Vagina (tissue), 2 donors: Measurements from ENCODE around the gene PRR19. TPM values are rescaled to one million over a fixed set of nuclear protein-coding genes. Genes with fewer than 3 reads are reported as not detected.

Source experiments
- DNase-seq, 2 donors: peaks; one replicate each; pipeline ENCODE4 v3.0.0-alpha.2; 2017; ENCODE audit errors: extremely low spot score in 2 of 2
- H3K27ac ChIP-seq: fragments of 200-600 bp; sonication (generic); one replicate; pipeline ENCODE4 v1.5.1; 2019
- H3K27me3 ChIP-seq: fragments of 200-600 bp; sonication (generic); one replicate; pipeline ENCODE4 v1.5.1; 2019
- H3K36me3 ChIP-seq, 2 donors: fragments of 200-600 bp; sonication (generic); one replicate each; pipeline ENCODE4 v1.5.1; 2017 to 2019
- H3K4me1 ChIP-seq: fragments of 200-600 bp; sonication (generic); one replicate; pipeline ENCODE4 v1.5.1; 2019
- H3K4me3 ChIP-seq, 2 donors: fragments of 200-600 bp; sonication (generic); 1 replicate in 1 of 2; 2 replicates in 1 of 2; pipeline ENCODE4 v1.5.1; 2016 to 2019
- H3K9me3 ChIP-seq: fragments of 200-600 bp; sonication (generic); one replicate; pipeline ENCODE4 v1.5.1; 2019
- POLR2A ChIP-seq, 2 donors: fragments of 450-650 bp; IDR thresholded peaks; one replicate each; pipeline ENCODE4 v1.6.1; 2017; ENCODE audit warnings: antibody characterized with exemption in 2 of 2, mild to moderate bottlenecking in 2 of 2, moderate library complexity in 2 of 2
- POLR2AphosphoS5 ChIP-seq, 2 donors: sonication (generic); formaldehyde crosslinking; IDR thresholded peaks; one replicate each; pipeline ENCODE4 v1.9.0; 2017; ENCODE audit warnings: antibody characterized with exemption in 2 of 2, mild to moderate bottlenecking in 2 of 2, low read depth in 1 of 2; ENCODE audit not compliant: insufficient read depth in 1 of 2
- intact Hi-C: fragments of 100-400 bp; cut with DNase I; formaldehyde crosslinking; loops from one replicate; pipeline ENCODE4 v1.15.1; 2023
- total RNA-seq: library from RNA; depleted of rRNA; stranded (reverse); fragments of >200 nt; gene quantifications from one replicate; pipeline ENCODE4 v1.2.3, GENCODE V29; 2016
- TF ChIP-seq, protein P1 (sequence below), 3 experiments: fragments of 450-650 bp in 2 of 3; fragments of 200-600 bp in 1 of 3; sonication (generic) in 1 of 3; IDR thresholded peaks; one replicate each; pipeline ENCODE4 v1.5.1; 2017 to 2019; ENCODE audit warnings: antibody characterized with exemption in 3 of 3, mild to moderate bottlenecking in 2 of 3, moderate library complexity in 2 of 3

The PRR19 gene
- total RNA-seq, 1 donor from 2014 or later = not detected

DNA sequence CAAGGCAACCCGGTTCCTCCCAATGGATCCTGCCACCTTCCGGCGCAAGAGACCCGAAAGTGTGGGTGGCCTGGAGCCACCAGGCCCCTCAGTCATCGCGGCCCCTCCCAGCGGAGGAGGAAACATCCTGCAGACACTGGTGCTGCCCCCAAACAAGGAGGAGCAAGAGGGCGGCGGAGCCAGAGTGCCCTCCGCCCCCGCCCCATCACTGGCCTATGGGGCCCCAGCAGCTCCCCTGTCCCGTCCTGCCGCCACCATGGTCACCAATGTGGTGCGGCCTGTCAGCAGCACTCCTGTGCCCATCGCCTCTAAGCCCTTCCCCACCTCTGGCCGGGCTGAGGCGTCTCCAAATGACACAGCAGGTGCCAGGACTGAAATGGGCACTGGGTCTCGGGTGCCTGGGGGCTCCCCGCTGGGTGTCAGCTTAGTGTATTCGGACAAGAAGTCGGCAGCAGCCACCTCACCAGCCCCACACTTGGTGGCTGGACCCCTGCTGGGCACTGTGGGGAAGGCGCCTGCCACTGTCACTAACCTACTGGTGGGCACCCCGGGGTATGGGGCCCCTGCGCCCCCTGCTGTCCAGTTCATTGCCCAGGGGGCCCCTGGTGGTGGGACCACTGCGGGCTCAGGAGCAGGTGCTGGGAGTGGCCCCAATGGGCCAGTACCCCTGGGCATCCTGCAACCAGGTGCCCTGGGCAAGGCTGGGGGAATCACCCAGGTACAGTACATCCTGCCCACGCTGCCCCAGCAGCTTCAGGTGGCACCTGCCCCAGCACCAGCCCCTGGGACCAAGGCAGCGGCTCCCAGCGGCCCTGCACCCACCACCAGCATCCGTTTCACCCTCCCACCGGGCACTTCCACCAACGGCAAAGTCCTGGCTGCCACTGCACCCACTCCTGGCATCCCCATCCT lies 11.2 kb upstream of the PRR19 start:
- H3K4me3 ChIP-seq = no peak overlapping the region
- intact Hi-C loops = no loop called here
- peaks cover 0 to 70% of the 10 kb centered on the region in 2 donors for H3K36me3 ChIP-seq
- peaks cover 14% of the 10 kb centered on the region for H3K4me1 ChIP-seq
- H3K9me3 ChIP-seq = no peaks in the 10 kb centered on the region
- H3K27me3 ChIP-seq = no peaks in the 10 kb centered on the region
- TF ChIP-seq, protein P1, sequence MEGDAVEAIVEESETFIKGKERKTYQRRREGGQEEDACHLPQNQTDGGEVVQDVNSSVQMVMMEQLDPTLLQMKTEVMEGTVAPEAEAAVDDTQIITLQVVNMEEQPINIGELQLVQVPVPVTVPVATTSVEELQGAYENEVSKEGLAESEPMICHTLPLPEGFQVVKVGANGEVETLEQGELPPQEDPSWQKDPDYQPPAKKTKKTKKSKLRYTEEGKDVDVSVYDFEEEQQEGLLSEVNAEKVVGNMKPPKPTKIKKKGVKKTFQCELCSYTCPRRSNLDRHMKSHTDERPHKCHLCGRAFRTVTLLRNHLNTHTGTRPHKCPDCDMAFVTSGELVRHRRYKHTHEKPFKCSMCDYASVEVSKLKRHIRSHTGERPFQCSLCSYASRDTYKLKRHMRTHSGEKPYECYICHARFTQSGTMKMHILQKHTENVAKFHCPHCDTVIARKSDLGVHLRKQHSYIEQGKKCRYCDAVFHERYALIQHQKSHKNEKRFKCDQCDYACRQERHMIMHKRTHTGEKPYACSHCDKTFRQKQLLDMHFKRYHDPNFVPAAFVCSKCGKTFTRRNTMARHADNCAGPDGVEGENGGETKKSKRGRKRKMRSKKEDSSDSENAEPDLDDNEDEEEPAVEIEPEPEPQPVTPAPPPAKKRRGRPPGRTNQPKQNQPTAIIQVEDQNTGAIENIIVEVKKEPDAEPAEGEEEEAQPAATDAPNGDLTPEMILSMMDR (IDR thresholded peaks at IDR 0.05) = peak in 1 of 3 experiments; percentile 42
- no peak for TF ChIP-seq POLR2A (IDR thresholded peaks at IDR 0.05)
- H3K27ac ChIP-seq = no peak overlapping the region
- no peak for DNase-seq

- TF ChIP-seq POLR2A (IDR thresholded peaks at IDR 0.05) = no peak
- no peak for TF ChIP-seq POLR2AphosphoS5 (IDR thresholded peaks at IDR 0.05; ENCODE audit: insufficient read depth in 1 of 2, low read depth in 1 of 2)
- TF ChIP-seq, protein P1 (IDR thresholded peaks at IDR 0.05) = no peak
- intact Hi-C loops = no loop called here
- no peaks in the 10 kb centered on the region for H3K27me3 ChIP-seq
- H3K9me3 ChIP-seq = no peaks in the 10 kb centered on the region
- H3K36me3 ChIP-seq = peaks cover 0 to 70% of the 10 kb centered on the region in 2 donors
- peaks cover 8% of the 10 kb centered on the region for H3K4me1 ChIP-seq
- DNase-seq = no peak
- no peak overlapping the region for H3K4me3 ChIP-seq
- no peak overlapping the region for H3K27ac ChIP-seq
These were observed 10.5 kb upstream of the PRR19 start for GRCh38 chr19:42291435-42291810.

DNA sequence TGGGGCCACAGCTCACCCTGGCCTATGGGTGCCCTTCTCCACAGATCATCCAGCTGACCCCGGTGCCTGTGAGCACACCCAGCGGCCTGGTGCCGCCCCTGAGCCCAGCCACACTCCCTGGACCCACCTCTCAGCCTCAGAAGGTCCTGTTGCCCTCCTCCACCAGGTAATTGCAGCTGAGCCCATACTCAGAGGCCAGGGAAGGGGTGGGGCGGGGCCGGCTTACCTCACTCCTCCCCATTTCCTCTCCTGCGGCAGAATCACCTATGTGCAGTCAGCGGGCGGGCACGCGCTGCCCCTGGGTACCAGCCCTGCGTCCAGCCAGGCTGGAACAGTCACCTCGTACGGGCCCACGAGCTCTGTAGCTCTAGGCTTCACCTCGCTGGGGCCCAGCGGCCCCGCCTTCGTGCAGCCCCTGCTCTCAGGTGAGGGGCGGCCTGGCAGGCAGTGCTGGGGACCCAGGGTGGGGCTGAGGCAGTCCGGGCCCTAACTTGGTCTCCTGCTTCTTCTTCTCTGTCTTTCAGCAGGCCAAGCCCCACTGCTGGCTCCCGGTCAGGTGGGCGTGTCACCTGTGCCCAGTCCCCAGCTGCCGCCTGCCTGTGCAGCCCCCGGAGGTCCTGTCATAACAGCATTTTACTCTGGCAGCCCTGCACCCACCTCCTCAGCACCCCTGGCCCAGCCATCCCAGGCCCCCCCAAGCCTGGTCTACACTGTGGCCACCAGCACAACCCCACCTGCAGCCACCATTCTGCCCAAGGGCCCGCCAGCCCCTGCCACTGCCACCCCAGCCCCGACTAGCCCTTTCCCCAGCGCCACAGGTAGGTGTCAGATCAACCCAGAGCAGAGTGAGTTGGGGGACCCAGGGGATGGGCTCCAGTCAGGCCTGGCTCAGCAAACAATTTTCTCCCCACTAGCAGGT lies 9.6 kb upstream of the PRR19 start:
- TF ChIP-seq POLR2AphosphoS5 (IDR thresholded peaks at IDR 0.05; ENCODE audit: insufficient read depth in 1 of 2, low read depth in 1 of 2) (no peak), POLR2A (IDR thresholded peaks at IDR 0.05) (no peak)
- H3K27ac ChIP-seq = no peak overlapping the region
- no peak overlapping the region for H3K4me3 ChIP-seq
- no peaks in the 10 kb centered on the region for H3K27me3 ChIP-seq
- H3K9me3 ChIP-seq = no peaks in the 10 kb centered on the region
- H3K36me3 ChIP-seq = peaks cover 0 to 67% of the 10 kb centered on the region in 2 donors
- intact Hi-C loops = no loop called here
- H3K4me1 ChIP-seq = no peaks in the 10 kb centered on the region
- no peak for DNase-seq

- no peaks in the 10 kb centered on the region for H3K9me3 ChIP-seq
- no peak overlapping the region for H3K4me3 ChIP-seq
- no peak for DNase-seq
- no peaks in the 10 kb centered on the region for H3K27me3 ChIP-seq
- H3K36me3 ChIP-seq = peaks cover 0 to 61% of the 10 kb centered on the region in 2 donors
- intact Hi-C loops = no loop called here
- H3K27ac ChIP-seq = no peak overlapping the region
- TF ChIP-seq, protein P1 (IDR thresholded peaks at IDR 0.05) = no peak
- no peak for TF ChIP-seq POLR2AphosphoS5 (IDR thresholded peaks at IDR 0.05; ENCODE audit: insufficient read depth in 1 of 2, low read depth in 1 of 2)
- no peak for TF ChIP-seq POLR2A (IDR thresholded peaks at IDR 0.05)
- H3K4me1 ChIP-seq = no peaks in the 10 kb centered on the region
These were observed 9.0 kb upstream of the PRR19 start for GRCh38 chr19:42292963-42293362.

- intact Hi-C loops = no loop called here
- H3K36me3 ChIP-seq = peaks cover 0 to 55% of the 10 kb centered on the region in 2 donors
- TF ChIP-seq POLR2AphosphoS5 (IDR thresholded peaks at IDR 0.05; ENCODE audit: insufficient read depth in 1 of 2, low read depth in 1 of 2) = no peak
- TF ChIP-seq, protein P1 (IDR thresholded peaks at IDR 0.05) = no peak
- TF ChIP-seq POLR2A (IDR thresholded peaks at IDR 0.05) = no peak
These were observed 8.4 kb upstream of the PRR19 start for GRCh38 chr19:42293540-42293939.

More at GRCh38 chr19:42293540-42293939, 8.4 kb upstream of the PRR19 start:
- no peaks in the 10 kb centered on the region for H3K27me3 ChIP-seq
- H3K9me3 ChIP-seq = no peaks in the 10 kb centered on the region
- no peak overlapping the region for H3K4me3 ChIP-seq
- DNase-seq = no peak
- H3K4me1 ChIP-seq = no peaks in the 10 kb centered on the region
- no peak overlapping the region for H3K27ac ChIP-seq
